ENCODE measurements around the gene FRYL. TPM values are rescaled to one million over a fixed set of nuclear protein-coding genes. Genes with fewer than 3 reads are reported as not detected.

The FRYL gene
- polyA plus RNA-seq, 1 donor = 45.7 TPM

DNA sequence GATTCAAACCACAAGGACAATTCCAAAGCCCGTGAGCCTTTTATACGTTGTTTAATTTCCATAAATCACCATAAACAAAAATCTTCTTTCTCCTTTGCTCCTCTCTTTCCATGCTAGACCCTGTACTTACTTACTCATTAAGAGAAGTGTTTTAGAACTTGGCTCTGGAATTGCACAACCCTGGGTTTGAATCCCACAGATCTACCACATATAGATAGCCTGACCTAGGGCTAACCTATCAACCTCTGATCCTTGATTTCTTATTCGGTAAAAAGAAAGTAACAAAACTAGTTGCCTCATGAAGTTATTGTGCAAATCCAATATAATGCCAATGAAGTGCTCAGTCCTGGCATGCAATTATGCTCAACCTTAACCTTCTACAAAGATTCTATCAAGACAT lies 221.3 kb downstream of the FRYL start:
- Histone ChIP-seq H3K36me3 (ENCODE audit: control insufficient read depth, insufficient read depth, low read length) (peaks cover 75% of the 10 kb centered on the region), H3K9me3 (ENCODE audit: control insufficient read depth, low read depth, low read length) (no peaks in the 10 kb centered on the region), H3K4me1 (ENCODE audit: control insufficient read depth, insufficient read depth, low read length) (no peaks in the 10 kb centered on the region), H3K27me3 (ENCODE audit: control insufficient read depth, insufficient read depth, low read length) (no peaks in the 10 kb centered on the region), H3K4me3 (ENCODE audit: low read length) (no peak overlapping the region), H3K27ac (ENCODE audit: low read length) (no peak overlapping the region)
- DNase-seq = no peak
- WGBS (ENCODE audit: insufficient coverage, low lambda C conversion rate) = 100% methylated on average over 3 of the region's 3 CpGs

DNA sequence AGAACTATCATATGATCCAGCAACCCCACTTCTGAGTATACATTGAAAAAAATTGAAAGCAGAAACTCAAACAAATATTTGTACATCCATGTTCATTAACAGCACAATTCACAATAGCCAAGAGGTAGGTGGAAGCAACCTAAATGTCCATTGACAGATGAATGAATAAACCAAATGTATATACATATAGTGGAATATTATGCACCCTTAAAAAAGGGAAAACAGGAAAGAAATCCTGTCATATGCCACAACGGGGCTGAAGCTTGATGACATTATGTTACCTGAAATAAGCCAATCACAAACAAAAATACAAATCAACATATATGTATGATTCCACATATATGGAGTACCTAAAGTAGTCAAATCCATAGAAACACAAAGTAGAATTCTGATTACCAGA lies 222.1 kb downstream of the FRYL start:
- peaks cover 76% of the 10 kb centered on the region for H3K36me3 ChIP-seq (ENCODE audit: control insufficient read depth, insufficient read depth, low read length)
- WGBS (ENCODE audit: insufficient coverage, low lambda C conversion rate) = 100% methylated on average over 1 of the region's 1 CpG

DNA sequence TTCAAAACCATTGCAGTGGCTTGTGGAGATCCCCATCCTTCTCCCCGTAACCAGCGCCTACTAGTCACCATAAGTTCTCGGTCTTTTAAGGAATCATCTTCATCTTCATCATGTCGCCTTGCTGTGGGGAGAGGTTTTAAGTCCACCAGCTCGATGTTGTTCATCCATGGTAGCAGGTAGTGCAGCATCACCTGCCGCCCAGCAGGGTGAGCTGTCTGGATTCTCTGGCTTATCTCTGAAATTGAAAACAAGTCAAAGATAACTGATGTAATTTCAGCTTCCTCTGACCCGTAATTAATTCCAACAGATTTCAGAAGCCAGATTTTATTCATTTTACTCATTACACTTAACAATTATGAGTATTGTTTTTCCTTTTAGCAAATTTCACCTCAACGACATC lies 222.6 kb downstream of the FRYL start:
- H3K4me1 ChIP-seq (ENCODE audit: control insufficient read depth, insufficient read depth, low read length) = no peaks in the 10 kb centered on the region
- H3K36me3 ChIP-seq (ENCODE audit: control insufficient read depth, insufficient read depth, low read length) = peaks cover 77% of the 10 kb centered on the region
- H3K27me3 ChIP-seq (ENCODE audit: control insufficient read depth, insufficient read depth, low read length) = no peaks in the 10 kb centered on the region
- no peak overlapping the region for H3K4me3 ChIP-seq (ENCODE audit: low read length)
- DNase-seq = no peak
- no peak overlapping the region for H3K27ac ChIP-seq (ENCODE audit: low read length)
- WGBS (ENCODE audit: insufficient coverage, low lambda C conversion rate) = 95% methylated on average over 2 of the region's 8 CpGs
- H3K9me3 ChIP-seq (ENCODE audit: control insufficient read depth, low read depth, low read length) = no peaks in the 10 kb centered on the region

More for the DNA sequence above, 222.1 kb downstream of the FRYL start:
- Histone ChIP-seq H3K9me3 (ENCODE audit: control insufficient read depth, low read depth, low read length) (no peaks in the 10 kb centered on the region), H3K27me3 (ENCODE audit: control insufficient read depth, insufficient read depth, low read length) (no peaks in the 10 kb centered on the region), H3K4me3 (ENCODE audit: low read length) (no peak overlapping the region), H3K27ac (ENCODE audit: low read length) (no peak overlapping the region), H3K4me1 (ENCODE audit: control insufficient read depth, insufficient read depth, low read length) (no peaks in the 10 kb centered on the region)
- DNase-seq = no peak

DNA sequence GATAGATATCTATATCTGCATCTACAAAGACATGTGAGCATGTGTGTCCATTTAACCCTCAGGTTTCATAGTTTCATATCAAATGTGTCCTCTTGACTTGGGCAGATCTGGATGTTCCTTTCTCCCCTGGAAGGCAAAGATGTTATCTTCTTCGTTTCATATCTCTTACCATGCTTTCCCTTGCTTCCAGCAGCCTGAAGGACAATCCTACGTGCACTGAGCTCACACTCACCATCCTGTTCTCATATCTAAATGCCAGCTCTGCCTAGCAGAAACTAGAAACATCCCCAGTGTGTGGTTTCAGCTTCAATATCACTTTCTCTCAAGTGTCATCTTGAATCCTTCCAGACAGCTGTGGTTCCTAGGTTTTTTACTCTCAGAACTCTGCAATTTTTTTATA lies 223.8 kb downstream of the FRYL start:
- WGBS (ENCODE audit: insufficient coverage, low lambda C conversion rate) = 92% methylated on average over 2 of the region's 2 CpGs
- Histone ChIP-seq H3K4me1 (ENCODE audit: control insufficient read depth, insufficient read depth, low read length) (no peaks in the 10 kb centered on the region), H3K4me3 (ENCODE audit: low read length) (no peak overlapping the region), H3K9me3 (ENCODE audit: control insufficient read depth, low read depth, low read length) (no peaks in the 10 kb centered on the region), H3K27ac (ENCODE audit: low read length) (no peak overlapping the region), H3K36me3 (ENCODE audit: control insufficient read depth, insufficient read depth, low read length) (peaks cover 80% of the 10 kb centered on the region), H3K27me3 (ENCODE audit: control insufficient read depth, insufficient read depth, low read length) (no peaks in the 10 kb centered on the region)
- DNase-seq = no peak

DNA sequence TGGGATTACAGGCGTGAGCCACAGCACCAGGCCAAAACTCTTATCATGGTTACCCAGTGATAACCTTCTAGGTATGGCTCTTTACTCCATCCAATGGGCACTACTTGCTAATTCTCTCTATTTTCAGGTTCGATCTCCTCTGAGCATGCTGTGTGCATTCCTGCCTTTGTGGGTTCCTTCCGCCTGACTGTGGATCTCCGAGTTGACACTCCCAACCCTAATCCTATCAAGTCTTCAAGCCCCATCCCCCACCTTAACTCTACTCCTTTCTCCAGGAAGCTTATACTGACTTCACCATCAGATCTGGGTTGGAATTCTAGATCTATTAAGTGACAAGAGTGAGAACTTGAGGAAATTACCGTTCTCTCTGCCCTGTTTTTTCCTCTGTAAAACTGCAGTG lies 225.5 kb downstream of the FRYL start:
- H3K27me3 ChIP-seq (ENCODE audit: control insufficient read depth, insufficient read depth, low read length) = no peaks in the 10 kb centered on the region
- H3K4me3 ChIP-seq (ENCODE audit: low read length) = no peak overlapping the region
- no peaks in the 10 kb centered on the region for H3K4me1 ChIP-seq (ENCODE audit: control insufficient read depth, insufficient read depth, low read length)
- DNase-seq = no peak
- no peaks in the 10 kb centered on the region for H3K9me3 ChIP-seq (ENCODE audit: control insufficient read depth, low read depth, low read length)
- no CpG with 5 or more reads among the region's 5 CpGs for WGBS (ENCODE audit: insufficient coverage, low lambda C conversion rate)
- peaks cover 76% of the 10 kb centered on the region for H3K36me3 ChIP-seq (ENCODE audit: control insufficient read depth, insufficient read depth, low read length)
- H3K27ac ChIP-seq (ENCODE audit: low read length) = no peak overlapping the region

DNA sequence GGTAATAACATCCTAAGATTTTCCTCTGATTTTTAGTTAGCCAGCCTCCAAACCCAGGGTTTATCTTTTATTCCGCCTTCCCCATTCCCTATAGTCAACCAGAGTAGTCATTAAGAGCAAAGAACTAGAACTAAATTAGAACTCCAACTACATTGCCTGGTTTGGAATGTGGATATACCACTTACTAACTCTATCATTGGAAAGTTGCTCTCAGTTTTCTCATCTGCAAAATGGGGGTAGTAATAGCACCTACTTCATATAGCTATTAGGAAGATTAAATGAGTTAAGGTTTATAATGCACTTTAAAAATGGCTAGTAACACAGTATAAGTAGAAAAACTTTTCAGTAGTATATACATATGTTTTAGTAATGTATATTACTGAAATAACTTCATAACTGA lies 226.4 kb downstream of the FRYL start:
- Histone ChIP-seq H3K4me1 (ENCODE audit: control insufficient read depth, insufficient read depth, low read length) (no peaks in the 10 kb centered on the region), H3K27ac (ENCODE audit: low read length) (no peak overlapping the region), H3K4me3 (ENCODE audit: low read length) (no peak overlapping the region), H3K36me3 (ENCODE audit: control insufficient read depth, insufficient read depth, low read length) (peaks cover 78% of the 10 kb centered on the region), H3K9me3 (ENCODE audit: control insufficient read depth, low read depth, low read length) (no peaks in the 10 kb centered on the region), H3K27me3 (ENCODE audit: control insufficient read depth, insufficient read depth, low read length) (no peaks in the 10 kb centered on the region)
- DNase-seq = no peak
- no CpG with 5 or more reads among the region's 1 CpG for WGBS (ENCODE audit: insufficient coverage, low lambda C conversion rate)

DNA sequence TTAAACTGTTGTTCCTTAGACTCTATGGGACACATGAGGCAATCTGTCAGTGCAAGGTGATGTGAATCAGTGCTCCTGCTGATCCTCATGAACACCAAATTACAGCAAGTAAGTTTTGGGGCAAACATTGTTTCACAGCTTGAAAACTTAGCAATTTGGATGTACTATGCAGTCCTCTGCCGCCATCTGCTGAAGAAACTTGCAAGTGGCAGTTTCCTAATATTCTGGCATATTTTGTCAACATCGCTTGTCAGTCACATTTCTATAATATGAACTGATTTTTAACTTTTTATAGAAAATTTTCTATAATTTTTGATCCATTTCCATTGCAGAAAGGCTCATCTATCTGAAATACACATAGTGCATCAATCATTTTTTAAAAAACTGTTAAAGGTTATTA lies 233.7 kb downstream of the FRYL start:
- no peaks in the 10 kb centered on the region for H3K27me3 ChIP-seq (ENCODE audit: control insufficient read depth, insufficient read depth, low read length)
- 100% methylated on average over 1 of the region's 2 CpGs for WGBS (ENCODE audit: insufficient coverage, low lambda C conversion rate)
- peaks cover 70% of the 10 kb centered on the region for H3K36me3 ChIP-seq (ENCODE audit: control insufficient read depth, insufficient read depth, low read length)
- H3K27ac ChIP-seq (ENCODE audit: low read length) = no peak overlapping the region
- no peak for DNase-seq
- H3K4me3 ChIP-seq (ENCODE audit: low read length) = no peak overlapping the region
- no peaks in the 10 kb centered on the region for H3K9me3 ChIP-seq (ENCODE audit: control insufficient read depth, low read depth, low read length)
- H3K4me1 ChIP-seq (ENCODE audit: control insufficient read depth, insufficient read depth, low read length) = no peaks in the 10 kb centered on the region

DNA sequence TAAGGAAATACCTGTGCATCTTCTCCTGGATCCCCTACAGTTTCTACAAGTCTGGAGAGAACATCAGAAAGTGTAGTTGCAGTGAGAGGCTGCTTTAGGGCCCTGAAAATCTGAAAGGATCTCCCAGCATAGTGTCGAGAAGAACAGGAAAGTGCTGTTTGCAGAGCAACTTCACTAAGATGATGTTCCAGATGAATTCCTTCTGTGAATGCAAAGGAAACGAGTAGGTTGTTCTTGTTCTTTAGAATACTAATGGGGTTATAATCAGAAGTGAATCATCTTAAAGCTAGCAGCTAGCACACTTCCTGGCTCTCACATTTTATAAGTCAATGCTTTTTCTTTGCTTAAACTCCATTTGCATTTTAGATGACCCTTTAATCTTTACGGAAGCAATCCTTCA lies 236.3 kb downstream of the FRYL start:
- H3K27ac ChIP-seq (ENCODE audit: low read length) = no peak overlapping the region
- no peak overlapping the region for H3K4me3 ChIP-seq (ENCODE audit: low read length)
- H3K27me3 ChIP-seq (ENCODE audit: control insufficient read depth, insufficient read depth, low read length) = no peaks in the 10 kb centered on the region
- DNase-seq = no peak
- H3K4me1 ChIP-seq (ENCODE audit: control insufficient read depth, insufficient read depth, low read length) = no peaks in the 10 kb centered on the region
- H3K9me3 ChIP-seq (ENCODE audit: control insufficient read depth, low read depth, low read length) = no peaks in the 10 kb centered on the region
- peaks cover 65% of the 10 kb centered on the region for H3K36me3 ChIP-seq (ENCODE audit: control insufficient read depth, insufficient read depth, low read length)
- WGBS (ENCODE audit: insufficient coverage, low lambda C conversion rate) = 100% methylated on average over 1 of the region's 3 CpGs

DNA sequence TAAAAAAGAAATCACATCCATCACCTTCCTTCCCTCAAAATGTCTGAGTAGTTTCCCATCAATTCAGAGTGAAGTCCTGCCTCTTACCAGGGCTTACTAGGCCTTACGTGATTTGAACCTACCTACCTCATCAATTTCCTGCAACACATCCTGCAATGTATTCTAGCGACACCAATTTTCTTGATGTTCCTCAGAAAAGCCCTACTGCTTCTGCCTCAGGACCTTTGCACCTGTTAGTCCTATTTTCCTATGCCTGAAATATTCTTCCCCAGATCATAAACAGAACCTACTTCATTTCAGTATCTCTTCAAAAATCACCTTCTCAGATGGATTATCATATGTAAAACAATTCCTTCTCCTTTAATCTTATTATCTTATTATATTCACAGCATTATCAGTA lies 237.2 kb downstream of the FRYL start:
- H3K4me1 ChIP-seq (ENCODE audit: control insufficient read depth, insufficient read depth, low read length) = no peaks in the 10 kb centered on the region
- H3K27me3 ChIP-seq (ENCODE audit: control insufficient read depth, insufficient read depth, low read length) = no peaks in the 10 kb centered on the region
- DNase-seq = no peak
- 94% methylated on average over 2 of the region's 2 CpGs for WGBS (ENCODE audit: insufficient coverage, low lambda C conversion rate)
- H3K4me3 ChIP-seq (ENCODE audit: low read length) = no peak overlapping the region
- H3K36me3 ChIP-seq (ENCODE audit: control insufficient read depth, insufficient read depth, low read length) = peaks cover 62% of the 10 kb centered on the region
- H3K27ac ChIP-seq (ENCODE audit: low read length) = no peak overlapping the region
- H3K9me3 ChIP-seq (ENCODE audit: control insufficient read depth, low read depth, low read length) = no peaks in the 10 kb centered on the region

DNA sequence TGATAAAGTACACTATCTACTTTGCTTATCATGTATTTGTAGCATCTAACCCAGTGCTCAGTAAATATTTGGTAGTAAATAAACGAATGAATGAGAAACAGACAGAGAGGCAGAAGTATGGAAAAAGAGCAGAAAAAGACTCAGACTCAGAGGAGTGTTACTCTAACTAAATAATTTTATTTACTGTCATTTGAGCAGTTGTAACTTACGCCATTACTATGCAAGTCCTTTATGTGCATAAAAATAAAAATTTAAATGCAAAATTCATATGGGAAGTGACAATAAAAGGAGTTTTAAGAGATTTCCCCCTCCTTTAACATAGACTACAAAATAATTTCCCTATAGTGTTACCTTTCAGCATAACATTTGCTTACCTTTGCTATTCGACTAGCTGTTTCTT lies 240.5 kb downstream of the FRYL start:
- H3K4me1 ChIP-seq (ENCODE audit: control insufficient read depth, insufficient read depth, low read length) = no peaks in the 10 kb centered on the region
- H3K9me3 ChIP-seq (ENCODE audit: control insufficient read depth, low read depth, low read length) = no peaks in the 10 kb centered on the region
- WGBS (ENCODE audit: insufficient coverage, low lambda C conversion rate) = 83% methylated on average over 2 of the region's 3 CpGs
- no peak overlapping the region for H3K27ac ChIP-seq (ENCODE audit: low read length)
- H3K36me3 ChIP-seq (ENCODE audit: control insufficient read depth, insufficient read depth, low read length) = peaks cover 57% of the 10 kb centered on the region
- DNase-seq = no peak
- no peak overlapping the region for H3K4me3 ChIP-seq (ENCODE audit: low read length)
- H3K27me3 ChIP-seq (ENCODE audit: control insufficient read depth, insufficient read depth, low read length) = no peaks in the 10 kb centered on the region

DNA sequence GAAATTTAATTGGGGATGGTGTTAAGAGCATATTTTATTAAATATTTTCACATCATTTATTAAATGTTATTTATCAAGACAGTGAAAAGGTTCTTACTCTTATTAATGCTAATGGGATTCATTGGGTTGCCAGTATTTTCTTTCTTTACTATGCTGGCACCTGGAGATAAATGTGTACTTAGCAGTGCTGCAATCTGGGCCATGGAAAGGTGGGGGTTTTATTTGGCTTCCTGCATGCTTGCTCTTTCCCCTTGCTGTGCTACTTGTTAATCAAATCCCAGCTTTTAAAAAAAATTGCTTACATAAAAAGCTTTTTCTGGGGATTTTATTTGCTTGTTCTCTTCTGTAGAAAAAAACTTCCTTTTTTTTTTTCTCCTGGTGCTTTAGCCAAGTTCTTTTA lies 241.7 kb downstream of the FRYL start:
- H3K36me3 ChIP-seq (ENCODE audit: control insufficient read depth, insufficient read depth, low read length) = peaks cover 57% of the 10 kb centered on the region

More for the DNA sequence above, 241.7 kb downstream of the FRYL start:
- Histone ChIP-seq H3K4me3 (ENCODE audit: low read length) (no peak overlapping the region), H3K4me1 (ENCODE audit: control insufficient read depth, insufficient read depth, low read length) (no peaks in the 10 kb centered on the region), H3K9me3 (ENCODE audit: control insufficient read depth, low read depth, low read length) (no peaks in the 10 kb centered on the region), H3K27me3 (ENCODE audit: control insufficient read depth, insufficient read depth, low read length) (no peaks in the 10 kb centered on the region), H3K27ac (ENCODE audit: low read length) (no peak overlapping the region)
- no peak for DNase-seq

All from large intestine (tissue), 3 donors.